ENCODE measurements around the gene BCL2L14. TPM values are rescaled to one million over a fixed set of nuclear protein-coding genes. Genes with fewer than 3 reads are reported as not detected.

Gene BCL2L14
- total and polyA plus RNA-seq, 2 donors (not counting 1 experiment from before 2014, with no cell fraction given) = 0.04 TPM; not detected in 1

- CTCF ChIA-PET = no interaction called here
- no peak for TF ChIP-seq CTCF (IDR thresholded peaks at IDR 0.05)
- no peak for TF ChIP-seq EZH2 (IDR thresholded peaks at IDR 0.05; ENCODE audit: borderline replicate concordance, insufficient read depth, low read depth, low read length, poor library complexity, severe bottlenecking)
These were observed 22.0 kb upstream of the BCL2L14 start for GRCh38 chr12:12048714-12049113.

GRCh38 chr12:12051668-12052067, 19.1 kb upstream of the BCL2L14 start:
- intact Hi-C loops (cut with micrococcal nuclease) = no loop called here
- Histone ChIP-seq H3K4me2 (replicated peaks; ENCODE audit: low read depth, low read length, poor library complexity, severe bottlenecking) (no peak overlapping the region), H3K79me2 (ENCODE audit: control insufficient read depth, insufficient read depth, low read length) (no peaks in the 10 kb centered on the region), H2AFZ (ENCODE audit: insufficient read depth, low read depth, low read length, poor library complexity, severe bottlenecking) (no peak overlapping the region), H4K20me1 (ENCODE audit: control insufficient read depth, insufficient read depth, low read length, poor library complexity, severe bottlenecking) (no peaks in the 10 kb centered on the region), H3K4me1 (ENCODE audit: control insufficient read depth in 2 of 2, insufficient read depth in 2 of 2, low read length in 2 of 2) (no peaks in the 10 kb centered on the region), H3K9ac (ENCODE audit: low read length) (no peak overlapping the region), H3K4me3 (ENCODE audit: control extremely low read depth in 1 of 5, extremely low read depth in 1 of 5, insufficient read depth in 1 of 5, low read depth in 2 of 5, low read length in 4 of 5) (no peak overlapping the region), H3K9me3 (ENCODE audit: control extremely low read depth in 1 of 3, control insufficient read depth in 2 of 3, insufficient read depth in 1 of 3, low read length in 2 of 3) (no peaks in the 10 kb centered on the region), H3K36me3 (replicated peaks in 1 of 2; ENCODE audit: control extremely low read depth in 1 of 2, control insufficient read depth in 1 of 2, extremely low read depth in 1 of 2, insufficient read depth in 2 of 2, low read length in 1 of 2) (no peaks in the 10 kb centered on the region), H3K27me3 (replicated peaks in 1 of 4; ENCODE audit: control extremely low read depth in 1 of 4, control insufficient read depth in 3 of 4, insufficient read depth in 4 of 4, low read length in 3 of 4) (peaks cover 0 to 3% (median 0%) of the 10 kb centered on the region in 4 experiments), H3K27ac (ENCODE audit: low read length in 2 of 2) (no peak overlapping the region)
- ChIA-PET CTCF (interaction anchor here (1.3 kb wide), 1 partner anchor 18 kb away, joined by 3 read pairs; no protein-coding TSS in a partner anchor), POLR2A (no interaction called here)
- Mint-ChIP-seq H3K4me3 (no peak overlapping the region), H3K27me3 (no peaks in the 10 kb centered on the region), H3K4me1 (no peaks in the 10 kb centered on the region), H3K27ac (no peak overlapping the region), H3K9me3 (ENCODE audit: insufficient read depth) (no peaks in the 10 kb centered on the region)
- TF ChIP-seq EZH2 (IDR thresholded peaks at IDR 0.05; ENCODE audit: borderline replicate concordance, insufficient read depth, low read depth, low read length, poor library complexity, severe bottlenecking) (no peak), CTCF (IDR thresholded peaks at IDR 0.05) (no peak)
- DNase-seq = no peak
- no peak for ATAC-seq (ENCODE audit: low read depth)
- WGBS (ENCODE audit: insufficient coverage) = no CpG with 5 or more reads among the region's 4 CpGs

More at GRCh38 chr12:12048714-12049113, 22.0 kb upstream of the BCL2L14 start:
- H3K9me3 ChIP-seq (ENCODE audit: control extremely low read depth in 1 of 3, control insufficient read depth in 2 of 3, insufficient read depth in 1 of 3, low read length in 2 of 3) = no peaks in the 10 kb centered on the region
- no peak overlapping the region for H3K27ac Mint-ChIP-seq
- POLR2A ChIA-PET = no interaction called here
- H3K9ac ChIP-seq (ENCODE audit: low read length) = no peak overlapping the region
- ATAC-seq (ENCODE audit: low read depth) = no peak
- no peaks in the 10 kb centered on the region for H3K4me1 Mint-ChIP-seq
- no peak overlapping the region for H3K4me2 ChIP-seq (replicated peaks; ENCODE audit: low read depth, low read length, poor library complexity, severe bottlenecking)
- intact Hi-C loops (cut with micrococcal nuclease) = no loop called here
- 95% methylated on average over 6 of the region's 7 CpGs for WGBS (ENCODE audit: insufficient coverage)
- H3K9me3 Mint-ChIP-seq (ENCODE audit: insufficient read depth) = no peaks in the 10 kb centered on the region
- H2AFZ ChIP-seq (ENCODE audit: insufficient read depth, low read depth, low read length, poor library complexity, severe bottlenecking) = no peak overlapping the region
- no peaks in the 10 kb centered on the region for H3K36me3 ChIP-seq (replicated peaks in 1 of 2; ENCODE audit: control extremely low read depth in 1 of 2, control insufficient read depth in 1 of 2, extremely low read depth in 1 of 2, insufficient read depth in 2 of 2, low read length in 1 of 2)
- H3K27me3 ChIP-seq (replicated peaks in 1 of 4; ENCODE audit: control extremely low read depth in 1 of 4, control insufficient read depth in 3 of 4, insufficient read depth in 4 of 4, low read length in 3 of 4) = peaks cover 0 to 3% (median 0%) of the 10 kb centered on the region in 4 experiments
- no peaks in the 10 kb centered on the region for H3K79me2 ChIP-seq (ENCODE audit: control insufficient read depth, insufficient read depth, low read length)
- H3K4me3 ChIP-seq (ENCODE audit: control extremely low read depth in 1 of 5, extremely low read depth in 1 of 5, insufficient read depth in 1 of 5, low read depth in 2 of 5, low read length in 4 of 5) = no peak overlapping the region
- no peak overlapping the region for H3K4me3 Mint-ChIP-seq
- no peak overlapping the region for H3K27ac ChIP-seq (ENCODE audit: low read length in 2 of 2)
- no peaks in the 10 kb centered on the region for H4K20me1 ChIP-seq (ENCODE audit: control insufficient read depth, insufficient read depth, low read length, poor library complexity, severe bottlenecking)
- DNase-seq = no peak
- no peaks in the 10 kb centered on the region for H3K4me1 ChIP-seq (ENCODE audit: control insufficient read depth in 2 of 2, insufficient read depth in 2 of 2, low read length in 2 of 2)
- no peaks in the 10 kb centered on the region for H3K27me3 Mint-ChIP-seq

All from B cell (primary cell).